ENCODE data around the gene POC1A.

Gene POC1A

DNA sequence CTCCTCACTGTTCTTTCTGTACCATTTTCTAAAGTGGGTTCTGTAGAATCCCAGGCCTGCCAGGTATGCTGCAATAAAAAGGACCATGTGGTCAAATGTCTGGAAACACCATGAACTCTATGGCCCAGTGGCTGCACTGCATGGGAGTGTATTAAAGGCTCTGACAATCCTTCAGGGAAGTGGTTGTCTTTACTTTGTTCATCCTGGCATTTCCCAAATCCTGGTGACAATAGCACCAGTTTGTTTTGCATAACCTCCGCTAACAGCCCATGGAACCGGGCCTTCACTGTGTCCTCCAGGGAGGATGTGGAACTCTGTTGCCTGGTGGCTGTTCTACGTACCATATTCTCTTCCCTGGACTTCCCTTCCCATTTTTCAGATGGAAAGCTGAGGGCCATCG, 86.7 kb downstream of the POC1A start:
- TF ChIP-seq, protein P1, sequence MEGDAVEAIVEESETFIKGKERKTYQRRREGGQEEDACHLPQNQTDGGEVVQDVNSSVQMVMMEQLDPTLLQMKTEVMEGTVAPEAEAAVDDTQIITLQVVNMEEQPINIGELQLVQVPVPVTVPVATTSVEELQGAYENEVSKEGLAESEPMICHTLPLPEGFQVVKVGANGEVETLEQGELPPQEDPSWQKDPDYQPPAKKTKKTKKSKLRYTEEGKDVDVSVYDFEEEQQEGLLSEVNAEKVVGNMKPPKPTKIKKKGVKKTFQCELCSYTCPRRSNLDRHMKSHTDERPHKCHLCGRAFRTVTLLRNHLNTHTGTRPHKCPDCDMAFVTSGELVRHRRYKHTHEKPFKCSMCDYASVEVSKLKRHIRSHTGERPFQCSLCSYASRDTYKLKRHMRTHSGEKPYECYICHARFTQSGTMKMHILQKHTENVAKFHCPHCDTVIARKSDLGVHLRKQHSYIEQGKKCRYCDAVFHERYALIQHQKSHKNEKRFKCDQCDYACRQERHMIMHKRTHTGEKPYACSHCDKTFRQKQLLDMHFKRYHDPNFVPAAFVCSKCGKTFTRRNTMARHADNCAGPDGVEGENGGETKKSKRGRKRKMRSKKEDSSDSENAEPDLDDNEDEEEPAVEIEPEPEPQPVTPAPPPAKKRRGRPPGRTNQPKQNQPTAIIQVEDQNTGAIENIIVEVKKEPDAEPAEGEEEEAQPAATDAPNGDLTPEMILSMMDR (IDR thresholded peaks at IDR 0.05; ENCODE audit: low read depth, low read length): no peak
- no peaks in the 10 kb centered on the region for H3K27me3 ChIP-seq (ENCODE audit: insufficient read depth, low read depth, severe bottlenecking)
- no peak overlapping the region for H3K27ac ChIP-seq
- H3K4me3 ChIP-seq (ENCODE audit: low read depth, low read length): no peak overlapping the region
- no peak for DNase-seq
- no peaks in the 10 kb centered on the region for H3K9me3 ChIP-seq (ENCODE audit: severe bottlenecking)
- H3K36me3 ChIP-seq: no peaks in the 10 kb centered on the region

DNA sequence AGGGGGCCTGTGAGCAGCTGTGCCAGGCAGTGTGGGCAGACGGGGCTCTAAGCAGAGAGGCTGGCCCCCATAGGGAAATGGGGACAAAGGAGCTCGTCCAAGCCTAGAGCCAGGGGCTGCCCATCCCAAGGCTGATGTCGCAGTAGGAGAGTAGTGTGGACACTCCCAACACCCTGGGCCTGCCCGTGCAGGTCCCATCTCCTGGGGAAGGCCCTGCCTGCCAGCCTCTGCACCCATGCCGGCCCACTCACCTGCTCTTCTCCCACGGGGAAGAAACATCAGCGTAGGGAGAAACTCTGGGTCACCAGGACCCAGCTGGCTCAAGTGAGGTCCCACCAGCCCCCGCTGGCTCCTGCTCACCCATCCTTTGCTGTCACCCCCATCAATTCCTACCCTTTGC, 87.2 kb downstream of the POC1A start:
- Histone ChIP-seq H3K4me3 (ENCODE audit: low read depth, low read length) (no peak overlapping the region), H3K27ac (no peak overlapping the region), H3K9me3 (ENCODE audit: severe bottlenecking) (no peaks in the 10 kb centered on the region), H3K27me3 (ENCODE audit: insufficient read depth, low read depth, severe bottlenecking) (no peaks in the 10 kb centered on the region), H3K36me3 (no peaks in the 10 kb centered on the region)
- TF ChIP-seq, protein P1 (IDR thresholded peaks at IDR 0.05; ENCODE audit: low read depth, low read length): no peak
- DNase-seq: no peak

DNA sequence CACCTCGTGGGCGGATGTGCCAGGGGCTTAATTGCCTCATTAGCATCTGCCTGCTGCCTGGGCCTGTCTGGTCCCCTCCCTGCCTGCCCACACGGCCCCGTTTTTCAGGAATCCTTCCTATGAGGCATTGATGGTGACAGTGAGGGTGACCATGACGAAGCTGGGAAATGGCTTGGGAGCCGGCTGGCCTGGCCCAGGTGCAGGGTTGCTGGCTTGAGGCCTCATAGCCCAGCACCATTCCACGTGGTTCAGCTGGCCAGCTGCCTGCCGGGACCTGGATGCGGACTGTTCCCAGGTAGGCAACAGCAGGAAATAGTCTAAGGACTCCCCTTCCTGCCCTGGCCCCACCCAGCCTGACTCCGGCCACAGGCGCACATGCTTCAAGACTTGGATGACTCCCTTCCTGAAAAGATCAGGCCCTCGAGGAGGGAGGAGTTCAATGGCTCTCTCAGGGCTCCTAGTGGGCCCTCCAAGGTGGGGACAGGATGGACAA, 88.9 kb downstream of the POC1A start:
- Histone ChIP-seq H3K9me3 (ENCODE audit: severe bottlenecking) (no peaks in the 10 kb centered on the region), H3K4me3 (ENCODE audit: low read depth, low read length) (no peak overlapping the region), H3K27me3 (ENCODE audit: insufficient read depth, low read depth, severe bottlenecking) (no peaks in the 10 kb centered on the region), H3K36me3 (no peaks in the 10 kb centered on the region), H3K27ac (no peak overlapping the region)
- TF ChIP-seq, protein P1 (IDR thresholded peaks at IDR 0.05; ENCODE audit: low read depth, low read length): no peak
- no peak for DNase-seq

DNA sequence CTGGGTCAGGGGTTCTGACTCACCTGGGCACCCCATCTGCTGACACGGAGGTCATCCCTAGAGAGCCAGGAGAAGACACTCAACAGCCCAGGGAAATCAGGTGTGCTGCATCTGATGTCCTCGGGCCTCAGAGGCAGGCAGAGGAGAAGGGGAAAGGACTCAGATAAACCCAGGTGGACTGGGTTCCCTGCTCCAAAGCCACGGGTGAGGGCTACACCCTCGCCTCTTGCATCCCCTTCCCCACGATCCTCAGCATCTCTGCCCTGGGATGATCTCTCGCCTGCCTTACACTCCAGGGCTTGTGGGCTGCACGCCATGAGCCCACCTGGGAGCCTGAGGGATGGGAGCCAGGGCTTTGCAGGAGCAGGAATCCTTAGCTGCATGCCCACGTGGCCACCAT, 89.7 kb downstream of the POC1A start:
- no peak overlapping the region for H3K4me3 ChIP-seq (ENCODE audit: low read depth, low read length)
- H3K9me3 ChIP-seq (ENCODE audit: severe bottlenecking): no peaks in the 10 kb centered on the region
- H3K27me3 ChIP-seq (ENCODE audit: insufficient read depth, low read depth, severe bottlenecking): no peaks in the 10 kb centered on the region
- TF ChIP-seq, protein P1 (IDR thresholded peaks at IDR 0.05; ENCODE audit: low read depth, low read length): no peak
- H3K27ac ChIP-seq: no peak overlapping the region
- no peaks in the 10 kb centered on the region for H3K36me3 ChIP-seq
- DNase-seq: no peak

DNA sequence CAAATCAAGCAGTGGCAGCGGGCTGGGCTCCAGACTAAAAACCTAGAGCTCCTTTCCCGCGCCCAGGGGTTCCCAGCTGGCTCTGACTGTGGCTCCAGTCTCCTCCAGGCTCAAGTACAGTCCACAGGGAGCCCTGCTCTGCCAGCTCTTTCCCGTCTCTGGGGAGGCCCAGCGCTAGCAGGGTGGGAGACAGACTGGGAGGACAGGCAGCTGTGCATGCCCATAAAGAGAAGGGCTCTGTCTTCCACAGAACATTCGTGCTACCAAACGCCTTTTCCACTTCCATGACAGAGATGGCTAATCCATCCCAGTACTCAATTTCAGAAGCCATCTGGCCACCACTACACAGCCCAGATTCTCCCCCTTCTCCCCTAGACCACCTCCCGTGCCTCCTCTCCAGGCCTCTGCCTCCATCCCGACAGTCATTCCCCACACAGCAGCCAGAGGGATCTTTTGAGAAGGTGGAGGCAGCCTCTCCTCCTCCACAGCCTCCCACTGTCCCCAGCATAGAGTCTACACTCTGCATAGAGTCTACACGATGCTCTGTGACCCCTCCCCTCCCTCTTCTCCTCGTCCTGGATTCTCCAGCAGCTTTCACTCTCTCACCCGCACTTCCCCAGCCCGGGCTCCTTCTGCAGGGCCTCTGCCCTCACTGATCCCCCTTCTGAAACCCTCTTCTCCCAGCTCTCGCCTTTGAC, 91.0 kb downstream of the POC1A start:
- no peaks in the 10 kb centered on the region for H3K9me3 ChIP-seq (ENCODE audit: severe bottlenecking)
- H3K27me3 ChIP-seq (ENCODE audit: insufficient read depth, low read depth, severe bottlenecking): no peaks in the 10 kb centered on the region
- no peak overlapping the region for H3K4me3 ChIP-seq (ENCODE audit: low read depth, low read length)
- TF ChIP-seq, protein P1 (IDR thresholded peaks at IDR 0.05; ENCODE audit: low read depth, low read length): peak; percentile 37
- peak; percentile 76 for DNase-seq
- H3K27ac ChIP-seq: peak overlapping the region; percentile 74
- H3K36me3 ChIP-seq: no peaks in the 10 kb centered on the region

DNA sequence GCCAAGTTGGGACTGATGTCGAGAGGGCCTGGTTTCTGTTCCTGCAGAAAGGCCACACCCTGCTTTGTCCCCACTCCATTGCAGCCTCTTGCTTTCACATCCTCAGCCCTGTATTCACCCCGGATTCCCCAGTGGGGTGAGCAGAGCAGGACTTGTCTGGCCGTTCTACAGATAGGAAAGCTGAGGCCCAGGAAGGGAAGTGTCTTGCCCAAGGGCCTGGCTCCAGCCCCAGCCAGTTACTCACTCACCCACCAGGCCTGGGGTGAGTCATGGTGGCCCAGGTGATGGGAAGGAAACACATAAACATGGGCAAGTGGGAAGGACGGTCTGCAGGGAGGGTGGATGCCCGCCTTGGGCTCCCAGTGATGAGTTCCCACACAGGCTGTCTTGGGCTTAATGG, 91.7 kb downstream of the POC1A start:
- TF ChIP-seq, protein P1 (IDR thresholded peaks at IDR 0.05; ENCODE audit: low read depth, low read length): no peak
- DNase-seq: no peak
- H3K27me3 ChIP-seq (ENCODE audit: insufficient read depth, low read depth, severe bottlenecking): no peaks in the 10 kb centered on the region
- H3K9me3 ChIP-seq (ENCODE audit: severe bottlenecking): no peaks in the 10 kb centered on the region
- H3K4me3 ChIP-seq (ENCODE audit: low read depth, low read length): no peak overlapping the region
- H3K27ac ChIP-seq: peak overlapping the region; percentile 74
- H3K36me3 ChIP-seq: no peaks in the 10 kb centered on the region

Measured in WERI-Rb-1 (cell line).